Endodermal cell (in vitro differentiated cells): ENCODE measurements around the gene WRNIP1. TPM values are rescaled to one million over a fixed set of nuclear protein-coding genes. Genes with fewer than 3 reads are reported as not detected.

Experiments used
- DNase-seq: peaks from one replicate; pipeline ENCODE4 v3.0.0-alpha.2; 2017
- H3K27ac ChIP-seq: 2 replicates; pipeline ENCODE4 v1.5.1; 2013; ENCODE audit warnings: mild to moderate bottlenecking, low read depth, low read length, moderate library complexity
- H3K27me3 ChIP-seq: 2 replicates; pipeline ENCODE4 v1.6.1; 2013; ENCODE audit warnings: mild to moderate bottlenecking, low read length, moderate library complexity; ENCODE audit not compliant: insufficient read depth, control insufficient read depth, poor library complexity, severe bottlenecking
- H3K36me3 ChIP-seq: 2 replicates; pipeline ENCODE4 v1.7.0; 2013; ENCODE audit warnings: mild to moderate bottlenecking, low read length, moderate library complexity; ENCODE audit not compliant: control insufficient read depth, insufficient read depth
- H3K4me1 ChIP-seq: one replicate; pipeline ENCODE4 v1.7.0; 2013; ENCODE audit warnings: low read length; ENCODE audit not compliant: control insufficient read depth, insufficient read depth
- H3K4me3 ChIP-seq: 2 replicates; pipeline ENCODE4 v1.5.1; 2013; ENCODE audit warnings: mild to moderate bottlenecking, low read length, moderate library complexity
- H3K9ac ChIP-seq: 2 replicates; pipeline ENCODE4 v1.6.1; 2013; ENCODE audit warnings: mild to moderate bottlenecking, low read length, moderate library complexity; ENCODE audit not compliant: poor library complexity, severe bottlenecking; ENCODE audit errors: extremely low read depth
- H3K9me3 ChIP-seq: 2 replicates; pipeline ENCODE4 v1.6.1; 2013; ENCODE audit warnings: mild to moderate bottlenecking, low read length, moderate library complexity; ENCODE audit not compliant: control insufficient read depth
- H3K27ac Mint-ChIP-seq: 2 replicates; pipeline ENCODE4 v1.8.0; 2020; ENCODE audit warnings: mixed read lengths
- H3K27me3 Mint-ChIP-seq: 2 replicates; pipeline ENCODE4 v1.8.0; 2021; ENCODE audit warnings: mild to moderate bottlenecking, mixed read lengths; ENCODE audit not compliant: insufficient read depth
- H3K36me3 Mint-ChIP-seq: 2 replicates; pipeline ENCODE4 v1.8.0; 2020; ENCODE audit warnings: low read depth, mixed read lengths
- H3K4me1 Mint-ChIP-seq: 2 replicates; pipeline ENCODE4 v1.8.0; 2020; ENCODE audit warnings: mixed read lengths
- H3K4me3 Mint-ChIP-seq: 2 replicates; pipeline ENCODE4 v1.8.0; 2020; ENCODE audit warnings: mild to moderate bottlenecking, moderate library complexity, mixed read lengths
- H3K9me3 Mint-ChIP-seq: 2 replicates; pipeline ENCODE4 v1.8.0; 2020; ENCODE audit warnings: mild to moderate bottlenecking, mixed read lengths
- WGBS, 2 experiments: methylation state at CpG; one replicate each; pipeline versions ENCODE4 v1.1.5 to v1.1.7; 2013; ENCODE audit warnings: missing lambda C conversion rate in 2 of 2, mixed read lengths in 1 of 2; ENCODE audit not compliant: insufficient coverage in 1 of 2, insufficient read length in 1 of 2; 5-methylcytosine and 5-hydroxymethylcytosine counted together
- total RNA-seq, 2 donors: library from RNA; stranded (reverse); fragmentation: NEBNext Ultra II Directional in 1 of 2; extraction: Animal tissue kit (Norgen Biotek cat#: 25700) in 1 of 2; gene quantifications; 2 replicates in 1 of 2; 3 replicates in 1 of 2; pipeline ENCODE4 v1.2.1, GENCODE V29; 2021
- TF ChIP-seq, protein P1 (sequence below): fragments of 200-600 bp; sonication (generic); conservative IDR thresholded peaks from 2 replicates; pipeline ENCODE4 v1.5.0; 2021; ENCODE audit warnings: antibody characterized with exemption, mild to moderate bottlenecking

Gene WRNIP1
- total RNA-seq, 2 donors from 2014 or later: 30.8 to 33.2 TPM

GRCh38 chr6:2725364-2725988 is 39.7 kb upstream of the WRNIP1 start:
- Histone ChIP-seq H3K27me3 (no peaks in the 10 kb centered on the region), H3K4me1 (peaks cover 4% of the 10 kb centered on the region), H3K4me3 (no peak overlapping the region), H3K36me3 (no peaks in the 10 kb centered on the region), H3K9ac (no peak overlapping the region), H3K9me3 (peaks cover 8% of the 10 kb centered on the region), H3K27ac (no peak overlapping the region)
- Mint-ChIP-seq H3K27ac (no peak overlapping the region), H3K4me3 (no peak overlapping the region), H3K9me3 (peaks cover 5% of the 10 kb centered on the region), H3K27me3 (peaks cover 3% of the 10 kb centered on the region), H3K36me3 (no peaks in the 10 kb centered on the region), H3K4me1 (peaks cover 26% of the 10 kb centered on the region)
- WGBS, 2 experiments: 78 to 100% methylated on average over 3 to 8 of the region's 8 CpGs
- no peak for DNase-seq
- TF ChIP-seq, protein P1, sequence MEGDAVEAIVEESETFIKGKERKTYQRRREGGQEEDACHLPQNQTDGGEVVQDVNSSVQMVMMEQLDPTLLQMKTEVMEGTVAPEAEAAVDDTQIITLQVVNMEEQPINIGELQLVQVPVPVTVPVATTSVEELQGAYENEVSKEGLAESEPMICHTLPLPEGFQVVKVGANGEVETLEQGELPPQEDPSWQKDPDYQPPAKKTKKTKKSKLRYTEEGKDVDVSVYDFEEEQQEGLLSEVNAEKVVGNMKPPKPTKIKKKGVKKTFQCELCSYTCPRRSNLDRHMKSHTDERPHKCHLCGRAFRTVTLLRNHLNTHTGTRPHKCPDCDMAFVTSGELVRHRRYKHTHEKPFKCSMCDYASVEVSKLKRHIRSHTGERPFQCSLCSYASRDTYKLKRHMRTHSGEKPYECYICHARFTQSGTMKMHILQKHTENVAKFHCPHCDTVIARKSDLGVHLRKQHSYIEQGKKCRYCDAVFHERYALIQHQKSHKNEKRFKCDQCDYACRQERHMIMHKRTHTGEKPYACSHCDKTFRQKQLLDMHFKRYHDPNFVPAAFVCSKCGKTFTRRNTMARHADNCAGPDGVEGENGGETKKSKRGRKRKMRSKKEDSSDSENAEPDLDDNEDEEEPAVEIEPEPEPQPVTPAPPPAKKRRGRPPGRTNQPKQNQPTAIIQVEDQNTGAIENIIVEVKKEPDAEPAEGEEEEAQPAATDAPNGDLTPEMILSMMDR: no peak

GRCh38 chr6:2725999-2726567 is 39.1 kb upstream of the WRNIP1 start:
- Histone ChIP-seq H3K4me3 (no peak overlapping the region), H3K36me3 (no peaks in the 10 kb centered on the region), H3K9ac (no peak overlapping the region), H3K9me3 (peaks cover 8% of the 10 kb centered on the region), H3K27me3 (no peaks in the 10 kb centered on the region), H3K27ac (no peak overlapping the region), H3K4me1 (peaks cover 10% of the 10 kb centered on the region)
- no peak for DNase-seq
- peak overlapping the region; percentile 80 for H3K27ac Mint-ChIP-seq
- no peaks in the 10 kb centered on the region for H3K36me3 Mint-ChIP-seq
- no peak overlapping the region for H3K4me3 Mint-ChIP-seq
- H3K27me3 Mint-ChIP-seq: peaks cover 3% of the 10 kb centered on the region
- H3K4me1 Mint-ChIP-seq: peaks cover 31% of the 10 kb centered on the region
- H3K9me3 Mint-ChIP-seq: peaks cover 5% of the 10 kb centered on the region
- TF ChIP-seq, protein P1: no peak
- WGBS, 2 experiments: 79 to 80% methylated on average over 6 to 8 of the region's 8 CpGs

DNA sequence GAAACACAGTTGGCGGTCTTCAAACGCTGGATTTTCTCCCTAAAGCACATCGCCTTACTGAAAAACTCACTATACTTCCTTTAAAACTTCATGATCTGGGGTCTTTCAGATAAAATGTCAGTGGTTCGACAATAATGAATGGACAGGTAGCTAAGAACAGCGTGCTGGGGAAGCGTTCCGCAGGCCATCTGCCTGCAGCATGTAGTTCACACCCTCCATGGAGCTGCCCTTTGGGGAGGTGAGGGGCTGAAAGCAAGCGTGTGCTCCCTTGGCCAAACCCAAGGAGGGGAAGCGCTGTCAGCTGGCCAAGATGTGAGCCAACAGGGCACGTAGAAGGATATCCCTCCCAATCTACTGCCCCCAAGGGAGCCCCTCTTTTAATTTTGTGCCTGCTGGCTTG is 35.3 kb upstream of the WRNIP1 start:
- H3K27ac ChIP-seq: no peak overlapping the region
- H3K4me3 ChIP-seq: no peak overlapping the region
- H3K36me3 ChIP-seq: no peaks in the 10 kb centered on the region
- TF ChIP-seq, protein P1: no peak
- no peak overlapping the region for H3K9ac ChIP-seq
- no peaks in the 10 kb centered on the region for H3K9me3 ChIP-seq
- H3K27me3 ChIP-seq: no peaks in the 10 kb centered on the region
- peaks cover 19% of the 10 kb centered on the region for H3K4me1 ChIP-seq
- WGBS, 2 experiments: 93 to 94% methylated on average over 7 to 10 of the region's 10 CpGs
- Mint-ChIP-seq H3K27ac (no peak overlapping the region), H3K4me1 (peaks cover 55% of the 10 kb centered on the region), H3K36me3 (no peaks in the 10 kb centered on the region), H3K27me3 (peaks cover 3% of the 10 kb centered on the region), H3K9me3 (no peaks in the 10 kb centered on the region), H3K4me3 (no peak overlapping the region)
- no peak for DNase-seq
